ENCODE measurements around the gene CDCA3. TPM values are rescaled to one million over a fixed set of nuclear protein-coding genes. Genes with fewer than 3 reads are reported as not detected.

CDCA3 gene
- total RNA-seq, 1 experiment from 2014 or later: 57.1 TPM

- Mint-ChIP-seq H3K36me3 (ENCODE audit: insufficient read depth, unreplicated experiment) (no peaks in the 10 kb centered on the region), H3K27ac (ENCODE audit: unreplicated experiment) (no peak overlapping the region), H3K4me1 (ENCODE audit: low read depth, unreplicated experiment) (no peaks in the 10 kb centered on the region), H3K4me3 (ENCODE audit: low read depth, unreplicated experiment) (no peak overlapping the region), H3K27me3 (ENCODE audit: unreplicated experiment) (peaks cover 86% of the 10 kb centered on the region), H3K9me3 (ENCODE audit: low read depth, unreplicated experiment) (no peaks in the 10 kb centered on the region)
- CTCF ChIA-PET: no interaction called here
- DNase-seq: no peak
- TF ChIP-seq, protein P1, sequence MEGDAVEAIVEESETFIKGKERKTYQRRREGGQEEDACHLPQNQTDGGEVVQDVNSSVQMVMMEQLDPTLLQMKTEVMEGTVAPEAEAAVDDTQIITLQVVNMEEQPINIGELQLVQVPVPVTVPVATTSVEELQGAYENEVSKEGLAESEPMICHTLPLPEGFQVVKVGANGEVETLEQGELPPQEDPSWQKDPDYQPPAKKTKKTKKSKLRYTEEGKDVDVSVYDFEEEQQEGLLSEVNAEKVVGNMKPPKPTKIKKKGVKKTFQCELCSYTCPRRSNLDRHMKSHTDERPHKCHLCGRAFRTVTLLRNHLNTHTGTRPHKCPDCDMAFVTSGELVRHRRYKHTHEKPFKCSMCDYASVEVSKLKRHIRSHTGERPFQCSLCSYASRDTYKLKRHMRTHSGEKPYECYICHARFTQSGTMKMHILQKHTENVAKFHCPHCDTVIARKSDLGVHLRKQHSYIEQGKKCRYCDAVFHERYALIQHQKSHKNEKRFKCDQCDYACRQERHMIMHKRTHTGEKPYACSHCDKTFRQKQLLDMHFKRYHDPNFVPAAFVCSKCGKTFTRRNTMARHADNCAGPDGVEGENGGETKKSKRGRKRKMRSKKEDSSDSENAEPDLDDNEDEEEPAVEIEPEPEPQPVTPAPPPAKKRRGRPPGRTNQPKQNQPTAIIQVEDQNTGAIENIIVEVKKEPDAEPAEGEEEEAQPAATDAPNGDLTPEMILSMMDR (IDR thresholded peaks at IDR 0.05; ENCODE audit: unreplicated experiment): no peak
- intact Hi-C loops (cut with micrococcal nuclease; ENCODE audit: unreplicated experiment): no loop called here
- BruUV-seq (replicated peaks): no TSS peak
These were observed 34.0 kb downstream of the CDCA3 start for GRCh38 chr12:6817098-6817497.

GRCh38 chr12:6816598-6816997, 34.5 kb downstream of the CDCA3 start:
- DNase-seq: no peak
- intact Hi-C loops (cut with micrococcal nuclease; ENCODE audit: unreplicated experiment): no loop called here
- no TSS peak for BruUV-seq (replicated peaks)
- Mint-ChIP-seq H3K4me1 (ENCODE audit: low read depth, unreplicated experiment) (no peaks in the 10 kb centered on the region), H3K27me3 (ENCODE audit: unreplicated experiment) (peaks cover 82% of the 10 kb centered on the region), H3K27ac (ENCODE audit: unreplicated experiment) (no peak overlapping the region), H3K4me3 (ENCODE audit: low read depth, unreplicated experiment) (no peak overlapping the region), H3K9me3 (ENCODE audit: low read depth, unreplicated experiment) (no peaks in the 10 kb centered on the region), H3K36me3 (ENCODE audit: insufficient read depth, unreplicated experiment) (no peaks in the 10 kb centered on the region)
- TF ChIP-seq, protein P1 (IDR thresholded peaks at IDR 0.05; ENCODE audit: unreplicated experiment): no peak
- CTCF ChIA-PET: no interaction called here

- BruUV-seq (replicated peaks): no TSS peak
- Mint-ChIP-seq H3K4me1 (ENCODE audit: low read depth, unreplicated experiment) (no peaks in the 10 kb centered on the region), H3K27ac (ENCODE audit: unreplicated experiment) (no peak overlapping the region), H3K27me3 (ENCODE audit: unreplicated experiment) (peaks cover 82% of the 10 kb centered on the region), H3K4me3 (ENCODE audit: low read depth, unreplicated experiment) (no peak overlapping the region), H3K36me3 (ENCODE audit: insufficient read depth, unreplicated experiment) (no peaks in the 10 kb centered on the region), H3K9me3 (ENCODE audit: low read depth, unreplicated experiment) (no peaks in the 10 kb centered on the region)
- intact Hi-C loops (cut with micrococcal nuclease; ENCODE audit: unreplicated experiment): no loop called here
- TF ChIP-seq, protein P1 (IDR thresholded peaks at IDR 0.05; ENCODE audit: unreplicated experiment): no peak
- CTCF ChIA-PET: interaction anchor here (1.2 to 1.3 kb wide), 2 partner anchors 22 to 38 kb away, joined by 4 read pairs; partner anchors contain the start of gene CDCA3
- DNase-seq: no peak
These were observed 37.7 kb downstream of the CDCA3 start for GRCh38 chr12:6813363-6813762.

GRCh38 chr12:6810758-6811157, 40.3 kb downstream of the CDCA3 start:
- CTCF ChIA-PET: no interaction called here
- Mint-ChIP-seq H3K36me3 (ENCODE audit: insufficient read depth, unreplicated experiment) (no peaks in the 10 kb centered on the region), H3K9me3 (ENCODE audit: low read depth, unreplicated experiment) (no peaks in the 10 kb centered on the region), H3K4me1 (ENCODE audit: low read depth, unreplicated experiment) (no peaks in the 10 kb centered on the region), H3K27me3 (ENCODE audit: unreplicated experiment) (peaks cover 58% of the 10 kb centered on the region), H3K4me3 (ENCODE audit: low read depth, unreplicated experiment) (no peak overlapping the region), H3K27ac (ENCODE audit: unreplicated experiment) (no peak overlapping the region)
- BruUV-seq (replicated peaks): no TSS peak
- no peak for DNase-seq
- TF ChIP-seq, protein P1 (IDR thresholded peaks at IDR 0.05; ENCODE audit: unreplicated experiment): no peak
- intact Hi-C loops (cut with micrococcal nuclease; ENCODE audit: unreplicated experiment): no loop called here
